WERI-Rb-1 (cell line): ENCODE measurements around the gene TPO.

Experiments used
- DNase-seq: peaks from one replicate; pipeline ENCODE4 v3.0.0-alpha.2; 2020
- H3K27ac ChIP-seq: fragments of 250-450 bp; sonication (Bioruptor Pico); 2 replicates; pipeline ENCODE4 v1.5.1; 2020; ENCODE audit warnings: mild to moderate bottlenecking, moderate library complexity
- H3K27me3 ChIP-seq: fragments of 250-450 bp; sonication (Bioruptor Pico); 2 replicates; pipeline ENCODE4 v1.5.1; 2021; ENCODE audit warnings: mild to moderate bottlenecking, low read depth, moderate library complexity; ENCODE audit not compliant: insufficient read depth, severe bottlenecking
- H3K36me3 ChIP-seq: fragments of 250-450 bp; sonication (Bioruptor Pico); 2 replicates; pipeline ENCODE4 v1.5.1; 2020; ENCODE audit warnings: mild to moderate bottlenecking, moderate library complexity
- H3K4me3 ChIP-seq: 2 replicates; pipeline ENCODE4 v1.5.1; 2011; ENCODE audit warnings: low read depth, mild to moderate bottlenecking, control low read depth, low read length
- H3K9me3 ChIP-seq: fragments of 250-450 bp; sonication (Bioruptor Pico); 2 replicates; pipeline ENCODE4 v1.5.1; 2021; ENCODE audit warnings: mild to moderate bottlenecking, moderate library complexity; ENCODE audit not compliant: severe bottlenecking
- CTCF ChIP-seq: IDR thresholded peaks from 2 replicates; pipeline ENCODE4 v1.5.1; 2011; ENCODE audit warnings: low read depth, mild to moderate bottlenecking, control low read depth, inconsistent platforms, low read length

Gene TPO

GRCh38 chr2:1480671-1481076, 67.4 kb downstream of the TPO start:
- H3K27ac ChIP-seq: no peak overlapping the region
- H3K27me3 ChIP-seq: no peaks in the 10 kb centered on the region
- no peak for DNase-seq
- no peaks in the 10 kb centered on the region for H3K36me3 ChIP-seq
- peaks cover 5% of the 10 kb centered on the region for H3K9me3 ChIP-seq
- H3K4me3 ChIP-seq: no peak overlapping the region
- TF ChIP-seq CTCF: no peak

GRCh38 chr2:1481406-1482252, 68.4 kb downstream of the TPO start:
- no peak for TF ChIP-seq CTCF
- Histone ChIP-seq H3K4me3 (no peak overlapping the region), H3K27ac (no peak overlapping the region), H3K9me3 (peaks cover 5% of the 10 kb centered on the region), H3K36me3 (no peaks in the 10 kb centered on the region), H3K27me3 (no peaks in the 10 kb centered on the region)
- DNase-seq: no peak

- no peak for DNase-seq
- Histone ChIP-seq H3K9me3 (peaks cover under 1% of the 10 kb centered on the region), H3K36me3 (no peaks in the 10 kb centered on the region), H3K4me3 (no peak overlapping the region), H3K27ac (no peak overlapping the region), H3K27me3 (no peaks in the 10 kb centered on the region)
- no peak for TF ChIP-seq CTCF
These were observed 69.0 kb downstream of the TPO start for GRCh38 chr2:1482253-1482675.

GRCh38 chr2:1482981-1483380, 69.7 kb downstream of the TPO start:
- Histone ChIP-seq H3K27ac (no peak overlapping the region), H3K9me3 (no peaks in the 10 kb centered on the region), H3K4me3 (no peak overlapping the region), H3K27me3 (no peaks in the 10 kb centered on the region), H3K36me3 (no peaks in the 10 kb centered on the region)
- no peak for TF ChIP-seq CTCF
- DNase-seq: no peak

GRCh38 chr2:1483551-1483950, 70.3 kb downstream of the TPO start:
- Histone ChIP-seq H3K36me3 (no peaks in the 10 kb centered on the region), H3K27ac (no peak overlapping the region), H3K4me3 (no peak overlapping the region), H3K9me3 (no peaks in the 10 kb centered on the region), H3K27me3 (no peaks in the 10 kb centered on the region)
- no peak for DNase-seq
- no peak for TF ChIP-seq CTCF
